Spleen (tissue), 7 donors: ENCODE measurements around the gene SIAH1.

Experiments used
- CTCF ChIP-seq, 11 experiments: fragments of 200-600 bp in 7 of 11; fragments of 450-650 bp in 4 of 11; sonication (generic) in 4 of 11; IDR thresholded peaks in 8 of 11; conservative IDR thresholded peaks in 3 of 11; 1 replicate in 7 of 11; 2 replicates in 4 of 11; pipeline versions ENCODE4 v1.4.0 to v1.8.0; 2016 to 2021; ENCODE audit warnings: antibody characterized with exemption in 11 of 11, inconsistent platforms in 4 of 11, mild to moderate bottlenecking in 1 of 11
- POLR2A ChIP-seq, 3 donors: fragments of 450-650 bp; IDR thresholded peaks; one replicate each; pipeline ENCODE4 v1.5.1; 2017; ENCODE audit warnings: antibody characterized with exemption in 3 of 3, mild to moderate bottlenecking in 1 of 3
- POLR2AphosphoS5 ChIP-seq, 3 donors: sonication (generic); formaldehyde crosslinking; IDR thresholded peaks; one replicate each; pipeline ENCODE4 v1.5.1; 2017; ENCODE audit warnings: antibody characterized with exemption in 3 of 3
- donor health status: DM: no; HTN: no; CAD: no; lungs with moderate emphysema.
- donor health status: DM: no; HTN: no; CAD: no.
- donor health status: DM: no; HTN: no; CAD: no.

- no peak for TF ChIP-seq CTCF (IDR thresholded peaks at IDR 0.05 in 8 of 11, conservative IDR thresholded peaks at IDR 0.05 in 3 of 11)
- no peak for TF ChIP-seq POLR2A (IDR thresholded peaks at IDR 0.05)
- TF ChIP-seq POLR2AphosphoS5 (IDR thresholded peaks at IDR 0.05): no peak
Observed at GRCh38 chr16:48405153-48405552, 19.9 kb upstream of the SIAH1 start.
